K562 (cell line): ENCODE data around the gene C1orf56. TPM values are rescaled to one million over a fixed set of nuclear protein-coding genes. Genes with fewer than 3 reads are reported as not detected.

Source experiments
- LEF1 ChIP-seq: fragments of 450-650 bp; IDR thresholded peaks from 2 replicates; pipeline ENCODE4 v1.6.1; 2016; ENCODE audit warnings: mild to moderate bottlenecking
- PREB ChIP-seq: sonication (generic); formaldehyde crosslinking; IDR thresholded peaks from 2 replicates; pipeline ENCODE4 v1.8.1; 2023; ENCODE audit warnings: mild to moderate bottlenecking, missing genetic modification reagents
- RBFOX2 ChIP-seq: fragments of 200-400 bp; formaldehyde crosslinking; IDR thresholded peaks from 2 replicates; pipeline ENCODE4 v1.6.1; 2017; ENCODE audit warnings: low read depth, mild to moderate bottlenecking, low read length, moderate library complexity
- SMARCB1 ChIP-seq: IDR thresholded peaks from 2 replicates; pipeline ENCODE4 v1.6.1; 2011; ENCODE audit warnings: improper control_type of control experiment, low read depth; ENCODE audit not compliant: insufficient read length
- TEAD1 ChIP-seq, 2 experiments: fragments of 450-650 bp in 1 of 2; sonication (generic) in 1 of 2; formaldehyde crosslinking; IDR thresholded peaks; 2 replicates each; pipeline versions ENCODE4 v1.4.0 to v1.8.0; 2020 to 2022; ENCODE audit warnings: mild to moderate bottlenecking in 2 of 2, missing genetic modification reagents in 1 of 2
- ZEB2 ChIP-seq: fragments of 450-650 bp; IDR thresholded peaks from 2 replicates; pipeline ENCODE4 v1.6.1; 2016
- ZNF318 ChIP-seq, 2 experiments: fragments of 450-650 bp; IDR thresholded peaks; 2 replicates each; pipeline ENCODE4 v1.6.1; 2016; ENCODE audit warnings: mild to moderate bottlenecking in 2 of 2, borderline replicate concordance in 1 of 2, low read depth in 1 of 2, moderate library complexity in 1 of 2
- polyA plus RNA-seq, 8 experiments: library from polyadenylated mRNA; depleted of rRNA in 4 of 8; stranded (reverse) in 5 of 8; unstranded in 3 of 8; fragments of >200 nt; fragmentation: Nextera tagmentation in 2 of 8; fragmentation: Illumina TruSeq in 1 of 8; extraction: Ambion mirVana in 2 of 8; extraction: Trizol in 1 of 8; gene quantifications; 2 replicates each; pipeline versions ENCODE4 v1.2.1 to v1.2.3, GENCODE V29; 2011 to 2014; ENCODE audit warnings: inconsistent platforms in 1 of 8, missing spikeins in 1 of 8
- total RNA-seq, 7 experiments: library from RNA; depleted of rRNA in 6 of 7; stranded (reverse); fragments of >200 nt in 6 of 7; fragmentation: Illumina TruSeq in 2 of 7; extraction: Trizol in 2 of 7; gene quantifications; 2 replicates each; pipeline versions ENCODE4 v1.2.1 to v1.2.3, GENCODE V29; 2011 to 2021; ENCODE audit warnings: low replicate concordance in 1 of 7

The C1orf56 gene
- total and polyA plus RNA-seq, 9 of the 15 experiments (the other 6 are each of a cell fraction or from before 2014, with no cell fraction given), result 0.18 to 15.7 (median 1.1) TPM

- TF ChIP-seq ZNF318 (IDR thresholded peaks at IDR 0.05; ENCODE audit: borderline replicate concordance in 1 of 2, low read depth in 1 of 2) (peak in 1 of 2 experiments; percentile 84; a peak in 2 of 4 replicates), LEF1 (peak; percentile 56), SMARCB1 (no peak), TEAD1 (CRISPR knock-in tag; IDR thresholded peaks at IDR 0.05) (peak; percentile 85 to 86; a peak in 3 of 4 replicates), RBFOX2 (peak; percentile 79), ZEB2 (peak; percentile 66; the same call in 1 of the 2 replicates), PREB (peak; percentile 97; the same call in 1 of the 2 replicates)
Observed at GRCh38 chr1:151070474-151071276, 23.1 kb downstream of the C1orf56 start, which contains the start of gene GABPB2 (continued).
